ENCODE measurements around the gene KRT33A. TPM values are rescaled to one million over a fixed set of nuclear protein-coding genes. Genes with fewer than 3 reads are reported as not detected.
A peak's percentile ranks its signal among the peaks of the same experiment; 100 is the strongest.

Gene KRT33A
- total and polyA plus RNA-seq, 3 donors from 2014 or later: 0.50 to 3.1 (median 2.3) TPM

DNA sequence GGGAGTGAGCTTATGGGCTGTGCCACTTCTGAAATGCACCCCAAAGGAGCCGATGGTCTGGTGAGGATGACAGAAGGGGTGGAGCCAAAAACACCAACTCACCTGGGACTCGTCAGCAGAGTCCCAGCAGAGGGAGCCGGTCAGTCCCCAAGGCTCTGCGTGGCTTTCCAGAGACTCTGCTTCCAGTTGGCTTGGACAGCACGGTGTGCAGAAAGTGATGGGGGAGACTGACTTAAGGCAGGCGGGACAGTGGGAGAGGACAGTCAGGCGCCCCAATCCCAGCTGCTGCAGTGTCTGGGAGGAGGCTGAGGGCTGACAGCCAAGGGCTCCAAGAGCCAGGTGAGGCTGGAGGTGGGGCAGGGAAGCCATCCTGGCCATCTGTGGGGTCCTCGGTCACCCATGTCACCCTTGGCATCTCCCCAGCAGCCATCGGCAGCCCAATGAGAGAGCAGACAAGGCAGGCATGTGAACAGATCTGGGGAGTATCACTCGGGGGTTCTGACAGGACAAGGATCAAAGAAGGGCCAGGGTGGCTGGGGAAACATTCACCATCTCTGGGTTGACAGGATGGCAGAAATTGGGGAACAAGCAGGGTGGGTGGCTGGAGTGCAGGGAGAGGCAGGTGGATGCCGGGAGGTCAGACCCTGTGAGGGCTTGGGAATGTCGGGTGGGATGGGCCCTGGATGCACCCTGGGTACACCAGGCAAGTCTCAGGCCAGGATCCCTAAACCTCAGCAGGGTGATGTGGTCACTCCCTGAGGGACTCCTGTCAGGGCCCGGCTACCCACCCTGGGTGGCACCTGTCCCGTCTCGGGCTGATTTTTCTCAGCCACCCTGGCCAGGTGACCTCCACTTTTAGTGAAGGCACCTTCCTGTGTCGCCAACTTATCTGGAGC is 26.2 kb downstream of the KRT33A start:
- H3K4me1 ChIP-seq: no peaks in the 10 kb centered on the region
- intact Hi-C loops (cut with DNase I; ENCODE audit: low total_unique reads): loop anchor here (10.0 kb wide), 1 partner anchor 420 kb away; no protein-coding TSS in a partner anchor
- H3K9me3 ChIP-seq: no peaks in the 10 kb centered on the region
- 81 to 84% methylated on average over 16 of the region's 16 CpGs for WGBS, 2 donors
- H3K4me3 ChIP-seq: no peak overlapping the region
- DNase-seq: peak; percentile 30
- no peaks in the 10 kb centered on the region for H3K36me3 ChIP-seq (ENCODE audit: low read depth, missing control alignments)
- TF ChIP-seq POLR2A (IDR thresholded peaks at IDR 0.05): no peak
- TF ChIP-seq, protein P1, sequence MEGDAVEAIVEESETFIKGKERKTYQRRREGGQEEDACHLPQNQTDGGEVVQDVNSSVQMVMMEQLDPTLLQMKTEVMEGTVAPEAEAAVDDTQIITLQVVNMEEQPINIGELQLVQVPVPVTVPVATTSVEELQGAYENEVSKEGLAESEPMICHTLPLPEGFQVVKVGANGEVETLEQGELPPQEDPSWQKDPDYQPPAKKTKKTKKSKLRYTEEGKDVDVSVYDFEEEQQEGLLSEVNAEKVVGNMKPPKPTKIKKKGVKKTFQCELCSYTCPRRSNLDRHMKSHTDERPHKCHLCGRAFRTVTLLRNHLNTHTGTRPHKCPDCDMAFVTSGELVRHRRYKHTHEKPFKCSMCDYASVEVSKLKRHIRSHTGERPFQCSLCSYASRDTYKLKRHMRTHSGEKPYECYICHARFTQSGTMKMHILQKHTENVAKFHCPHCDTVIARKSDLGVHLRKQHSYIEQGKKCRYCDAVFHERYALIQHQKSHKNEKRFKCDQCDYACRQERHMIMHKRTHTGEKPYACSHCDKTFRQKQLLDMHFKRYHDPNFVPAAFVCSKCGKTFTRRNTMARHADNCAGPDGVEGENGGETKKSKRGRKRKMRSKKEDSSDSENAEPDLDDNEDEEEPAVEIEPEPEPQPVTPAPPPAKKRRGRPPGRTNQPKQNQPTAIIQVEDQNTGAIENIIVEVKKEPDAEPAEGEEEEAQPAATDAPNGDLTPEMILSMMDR (IDR thresholded peaks at IDR 0.05): no peak
- no peak overlapping the region for H3K27ac ChIP-seq
- no peaks in the 10 kb centered on the region for H3K27me3 ChIP-seq

DNA sequence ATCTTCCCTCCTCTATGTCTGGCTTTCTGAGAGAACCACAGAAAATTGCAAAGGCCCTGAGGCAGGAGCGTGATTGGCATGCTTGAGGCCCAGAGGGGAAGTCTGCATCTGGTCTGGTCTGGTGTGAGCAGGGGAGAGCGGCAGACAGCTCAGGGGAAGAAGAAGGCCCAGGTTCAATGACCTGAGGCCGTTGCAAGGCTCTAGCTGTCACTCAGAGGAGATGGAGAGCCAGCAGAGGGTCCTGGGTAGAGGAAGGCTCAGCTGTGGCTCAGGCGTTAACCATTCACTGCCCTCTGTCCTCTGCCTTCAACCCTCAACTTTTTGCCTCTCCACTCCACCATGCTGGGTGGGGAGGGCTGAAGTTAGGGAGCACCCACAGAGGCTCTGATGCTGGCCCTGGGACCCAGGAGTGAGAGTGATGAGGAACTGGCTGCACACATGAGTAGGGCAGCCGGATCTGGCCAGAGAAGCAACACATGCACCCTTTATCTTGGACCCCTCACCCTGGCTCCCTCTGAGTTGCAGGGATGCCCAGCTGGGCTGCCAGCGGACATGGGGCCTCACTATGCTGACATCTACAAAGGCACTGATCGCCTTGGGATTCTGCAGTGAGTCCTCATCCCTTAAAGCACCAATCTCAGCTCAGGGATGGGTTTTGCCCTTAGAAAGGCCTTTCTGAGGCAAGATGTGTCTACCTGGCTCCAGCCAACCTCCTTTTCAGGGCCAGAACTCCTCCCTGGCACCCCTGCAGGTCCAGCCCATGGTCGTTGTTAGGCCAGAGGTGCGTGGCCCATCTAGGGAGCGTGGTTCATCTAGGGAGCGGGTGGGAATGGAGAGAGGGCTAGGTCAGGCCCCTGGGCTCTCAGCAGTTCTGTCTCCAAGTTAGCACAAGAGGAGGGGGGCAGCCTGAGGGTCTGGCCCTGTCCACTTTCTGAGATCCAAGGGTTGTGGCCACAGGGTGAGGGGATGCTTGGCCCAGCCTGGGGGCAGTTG is 27.4 kb downstream of the KRT33A start:
- Histone ChIP-seq H3K9me3 (no peaks in the 10 kb centered on the region), H3K4me3 (no peak overlapping the region), H3K36me3 (ENCODE audit: low read depth, missing control alignments) (no peaks in the 10 kb centered on the region), H3K27me3 (no peaks in the 10 kb centered on the region), H3K4me1 (no peaks in the 10 kb centered on the region), H3K27ac (no peak overlapping the region)
- intact Hi-C loops (cut with DNase I; ENCODE audit: low total_unique reads): loop anchor here (10.0 kb wide), 1 partner anchor 418 kb away; no protein-coding TSS in a partner anchor
- TF ChIP-seq POLR2A (IDR thresholded peaks at IDR 0.05): no peak
- TF ChIP-seq, protein P1 (IDR thresholded peaks at IDR 0.05): no peak
- 84 to 94% methylated on average over 9 to 11 of the region's 11 CpGs for WGBS, 2 donors
- no peak for DNase-seq

DNA sequence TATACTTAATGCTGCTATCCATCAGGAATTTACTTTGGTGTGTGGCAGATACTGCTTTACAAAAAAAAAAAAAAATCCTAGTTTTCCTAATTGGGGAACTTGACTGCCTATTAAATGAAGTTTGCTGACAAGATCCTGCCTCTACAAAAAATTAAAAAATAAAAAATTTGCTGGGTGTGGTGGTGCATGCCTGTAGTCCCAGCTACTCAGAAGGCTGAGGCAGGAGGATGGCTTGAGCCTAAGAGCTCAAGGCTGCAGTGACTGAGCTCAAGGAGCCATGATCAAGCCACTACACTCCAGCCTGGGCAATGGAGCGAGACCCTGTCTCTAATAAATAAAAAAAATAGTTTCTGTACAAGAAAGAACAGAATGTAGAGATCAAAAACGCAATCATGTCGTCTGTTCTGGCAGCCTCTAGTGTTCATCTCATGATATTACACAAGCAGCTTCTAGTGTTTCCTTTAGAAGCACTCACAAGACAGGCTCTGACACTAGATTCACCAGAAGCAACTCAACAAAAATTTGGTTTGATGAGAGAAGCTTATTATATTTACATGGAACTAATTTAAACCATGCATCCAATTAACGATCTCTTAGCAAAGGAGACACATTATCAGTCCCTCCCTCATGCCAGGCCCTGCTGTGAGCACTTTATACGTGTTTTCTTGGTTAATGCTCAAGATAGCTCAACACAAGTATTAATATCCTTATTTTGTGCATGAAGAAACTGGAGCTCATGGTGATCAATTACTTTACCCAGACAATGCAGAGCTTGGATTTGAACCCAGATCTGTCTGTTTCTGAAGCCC is 28.3 kb downstream of the KRT33A start:
- peak; percentile 36 for DNase-seq
- no peaks in the 10 kb centered on the region for H3K36me3 ChIP-seq (ENCODE audit: low read depth, missing control alignments)
- H3K9me3 ChIP-seq: no peaks in the 10 kb centered on the region
- TF ChIP-seq, protein P1 (IDR thresholded peaks at IDR 0.05): peak; percentile 62 to 81 (median 80)
- no peak for TF ChIP-seq POLR2A (IDR thresholded peaks at IDR 0.05)
- H3K27ac ChIP-seq: no peak overlapping the region
- no peaks in the 10 kb centered on the region for H3K4me1 ChIP-seq
- H3K4me3 ChIP-seq: no peak overlapping the region
- intact Hi-C loops (cut with DNase I; ENCODE audit: low total_unique reads): loop anchor here (10.0 kb wide), 1 partner anchor 417 kb away; no protein-coding TSS in a partner anchor
- 43 to 50% methylated on average over 5 of the region's 5 CpGs for WGBS, 2 donors
- H3K27me3 ChIP-seq: no peaks in the 10 kb centered on the region

DNA sequence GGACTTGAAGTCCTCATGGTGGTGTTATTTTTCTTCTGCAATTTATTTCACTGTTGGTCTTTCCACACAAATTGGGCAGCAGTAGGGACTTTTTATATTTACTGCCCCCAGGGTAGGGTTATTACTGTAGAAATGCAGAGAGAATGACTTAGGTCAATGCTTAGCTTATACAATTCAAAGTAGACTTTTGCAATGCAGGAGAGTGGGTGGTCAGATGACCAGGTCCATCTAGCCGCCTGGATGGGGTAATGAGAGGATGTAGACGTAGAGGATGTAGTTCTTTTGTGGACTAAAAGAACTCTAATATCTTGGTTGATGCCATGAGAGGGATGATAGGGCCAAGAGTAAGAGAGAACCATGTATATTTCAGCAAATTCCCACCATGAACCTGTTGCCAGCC is 32.4 kb downstream of the KRT33A start:
- Histone ChIP-seq H3K4me1 (no peaks in the 10 kb centered on the region), H3K36me3 (ENCODE audit: low read depth, missing control alignments) (no peaks in the 10 kb centered on the region), H3K9me3 (no peaks in the 10 kb centered on the region), H3K4me3 (no peak overlapping the region), H3K27ac (no peak overlapping the region), H3K27me3 (no peaks in the 10 kb centered on the region)
- no peak for TF ChIP-seq POLR2A (IDR thresholded peaks at IDR 0.05)
- TF ChIP-seq, protein P1 (IDR thresholded peaks at IDR 0.05): no peak
- no peak for DNase-seq
- WGBS, 2 donors: 87 to 88% methylated on average over 2 of the region's 2 CpGs
- intact Hi-C loops (cut with DNase I; ENCODE audit: low total_unique reads): no loop called here
